HepG2 (cell line): Measurements from ENCODE around the gene AKAP9. TPM values are rescaled to one million over a fixed set of nuclear protein-coding genes. Genes with fewer than 3 reads are reported as not detected.

Experiments used
- CCAR2 ChIP-seq: fragments of 200-400 bp; formaldehyde crosslinking; optimal IDR thresholded peaks from 2 replicates; pipeline ENCODE3; 2018; ENCODE audit warnings: low read depth, mild to moderate bottlenecking, low read length, moderate library complexity
- DPF2 ChIP-seq: sonication (generic); formaldehyde crosslinking; IDR thresholded peaks from 2 replicates; pipeline ENCODE4 v1.4.0; 2020; ENCODE audit warnings: mild to moderate bottlenecking, low read depth, missing genetic modification reagents, borderline replicate concordance
- ELF4 ChIP-seq: sonication (generic); formaldehyde crosslinking; IDR thresholded peaks from 2 replicates; pipeline ENCODE4 v1.5.0; 2020; ENCODE audit warnings: missing genetic modification reagents, mild to moderate bottlenecking, moderate library complexity, borderline replicate concordance
- FOXK2 ChIP-seq: fragments of 450-650 bp; IDR thresholded peaks from 2 replicates; pipeline ENCODE4 v1.6.1; 2016
- HNRNPLL ChIP-seq: fragments of 200-400 bp; formaldehyde crosslinking; IDR thresholded peaks from 2 replicates; pipeline ENCODE4 v1.6.1; 2017; ENCODE audit warnings: mild to moderate bottlenecking, low read depth, low read length; ENCODE audit not compliant: poor library complexity, severe bottlenecking
- KAT8 ChIP-seq: IDR thresholded peaks from 2 replicates; pipeline ENCODE4 v1.6.1; 2016; ENCODE audit warnings: missing genetic modification reagents, missing compliant biosample characterization
- KDM1A ChIP-seq: IDR thresholded peaks from 2 replicates; pipeline ENCODE4 v1.6.1; 2016; ENCODE audit warnings: missing compliant biosample characterization
- MEIS1 ChIP-seq: sonication (generic); formaldehyde crosslinking; IDR thresholded peaks from 2 replicates; pipeline ENCODE4 v1.9.0; 2021; ENCODE audit warnings: mild to moderate bottlenecking, missing genetic modification reagents, moderate library complexity, borderline replicate concordance
- NCOA5 ChIP-seq: sonication (generic); formaldehyde crosslinking; IDR thresholded peaks from 2 replicates; pipeline ENCODE4 v1.4.0; 2020; ENCODE audit warnings: missing genetic modification reagents
- NR1H2 ChIP-seq: sonication (generic); formaldehyde crosslinking; IDR thresholded peaks from 2 replicates; pipeline ENCODE4 v1.8.1; 2022; ENCODE audit warnings: low read depth, missing genetic modification reagents, borderline replicate concordance
- ONECUT2 ChIP-seq: sonication (generic); formaldehyde crosslinking; IDR thresholded peaks from 2 replicates; pipeline ENCODE4 v1.4.0; 2020; ENCODE audit warnings: missing genetic modification reagents
- PHF8 ChIP-seq: sonication (generic); formaldehyde crosslinking; IDR thresholded peaks from 2 replicates; pipeline ENCODE4 v1.5.0; 2020; ENCODE audit warnings: missing genetic modification reagents
- RNF219 ChIP-seq: sonication (generic); formaldehyde crosslinking; IDR thresholded peaks from 2 replicates; pipeline ENCODE4 v1.5.0; 2020; ENCODE audit warnings: mild to moderate bottlenecking, missing genetic modification reagents
- SYNCRIP ChIP-seq: fragments of 200-400 bp; formaldehyde crosslinking; IDR thresholded peaks from 2 replicates; pipeline ENCODE4 v1.6.1; 2018; ENCODE audit warnings: mild to moderate bottlenecking, low read depth, low read length; ENCODE audit not compliant: insufficient read depth
- TEAD3 ChIP-seq: optimal IDR thresholded peaks from 2 replicates; pipeline ENCODE3; 2016; ENCODE audit warnings: borderline replicate concordance
- ZBTB39 ChIP-seq: sonication (generic); formaldehyde crosslinking; IDR thresholded peaks from 2 replicates; pipeline ENCODE4 v1.5.0; 2020; ENCODE audit warnings: missing genetic modification reagents
- ZFP82 ChIP-seq: sonication (generic); formaldehyde crosslinking; IDR thresholded peaks from 2 replicates; pipeline ENCODE4 v1.5.1; 2020; ENCODE audit warnings: mild to moderate bottlenecking, missing genetic modification reagents, borderline replicate concordance
- ZNF264 ChIP-seq: sonication (generic); formaldehyde crosslinking; IDR thresholded peaks from 2 replicates; pipeline ENCODE4 v1.4.0; 2020; ENCODE audit warnings: missing genetic modification reagents
- ZNF484 ChIP-seq: sonication (generic); formaldehyde crosslinking; IDR thresholded peaks from 2 replicates; pipeline ENCODE4 v1.5.1; 2020; ENCODE audit warnings: mild to moderate bottlenecking, low read depth, missing genetic modification reagents, borderline replicate concordance
- ZNF678 ChIP-seq: sonication (generic); formaldehyde crosslinking; IDR thresholded peaks from 2 replicates; pipeline ENCODE4 v1.4.0; 2020; ENCODE audit warnings: mild to moderate bottlenecking, missing genetic modification reagents
- ZNF746 ChIP-seq: sonication (generic); formaldehyde crosslinking; IDR thresholded peaks from 2 replicates; pipeline ENCODE4 v1.8.0; 2022; ENCODE audit warnings: mild to moderate bottlenecking, missing genetic modification reagents
- polyA plus RNA-seq, 8 experiments: library from polyadenylated mRNA; depleted of rRNA in 3 of 8; stranded (reverse) in 7 of 8; unstranded in 1 of 8; fragments of >200 nt; fragmentation: Illumina TruSeq in 4 of 8; extraction: Trizol in 4 of 8; gene quantifications; 2 replicates each; pipeline versions ENCODE4 v1.2.1 to v1.2.3, GENCODE V29; 2011 to 2016; ENCODE audit warnings: low read depth in 4 of 8, missing spikeins in 1 of 8, mixed read lengths in 1 of 8; ENCODE audit not compliant: insufficient read depth in 1 of 8
- total RNA-seq, 5 experiments: library from RNA; depleted of rRNA; stranded (reverse); fragments of >200 nt; fragmentation: Illumina TruSeq; extraction: Trizol; gene quantifications; 2 replicates each; pipeline ENCODE4 v1.2.3, GENCODE V29; 2016; ENCODE audit warnings: low read depth in 1 of 5
- TF ChIP-seq, protein P1 (sequence below): IDR thresholded peaks from 2 replicates; pipeline ENCODE4 v1.6.1; 2016; ENCODE audit warnings: mild to moderate bottlenecking, missing biosample characterization, missing genetic modification reagents
- TF ChIP-seq, protein P2 (sequence below): sonication (generic); formaldehyde crosslinking; IDR thresholded peaks from 2 replicates; pipeline ENCODE4 v1.4.0; 2020; ENCODE audit warnings: missing genetic modification reagents
- TF ChIP-seq, protein P3 (sequence below): sonication (generic); formaldehyde crosslinking; IDR thresholded peaks from 2 replicates; pipeline ENCODE4 v1.4.0; 2020; ENCODE audit warnings: missing genetic modification reagents

AKAP9 gene
- total and polyA plus RNA-seq, 2 of the 13 experiments (the other 11 are each of a cell fraction or from before 2014, with no cell fraction given), result 27.6 to 33.1 TPM

- TF ChIP-seq HNRNPLL (peak; percentile 24), MEIS1 (0 out of 2 replicates have a peak, but pooled peaks have one; percentile 20), ELF4 (CRISPR knock-in tag) (no peak), TEAD3 (CRISPR knock-in tag) (peak; percentile 92), RNF219 (CRISPR knock-in tag) (no peak), ZNF678 (CRISPR knock-in tag) (no peak), FOXK2 (0 out of 2 replicates have a peak, but pooled peaks have one; percentile 28), ZNF264 (peak; percentile 78; the same call in 1 of the 2 replicates), SYNCRIP (no peak), ZNF484 (CRISPR knock-in tag) (no peak), CCAR2 (no peak), PHF8 (CRISPR knock-in tag) (no peak), NR1H2 (CRISPR knock-in tag) (no peak), KAT8 (0 out of 2 replicates have a peak, but pooled peaks have one; percentile 42), NCOA5 (no peak), ZFP82 (no peak), ZNF746 (CRISPR knock-in tag) (no peak), ZBTB39 (CRISPR knock-in tag) (no peak), DPF2 (CRISPR knock-in tag) (peak; percentile 88), ONECUT2 (peak; percentile 21; the same call in 1 of the 2 replicates), KDM1A (CRISPR knock-in tag) (0 out of 2 replicates have a peak, but pooled peaks have one; percentile 42)
- TF ChIP-seq, protein P1, sequence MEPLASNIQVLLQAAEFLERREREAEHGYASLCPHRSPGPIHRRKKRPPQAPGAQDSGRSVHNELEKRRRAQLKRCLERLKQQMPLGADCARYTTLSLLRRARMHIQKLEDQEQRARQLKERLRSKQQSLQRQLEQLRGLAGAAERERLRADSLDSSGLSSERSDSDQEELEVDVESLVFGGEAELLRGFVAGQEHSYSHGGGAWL (CRISPR knock-in tag), result no peak
- TF ChIP-seq, protein P2, sequence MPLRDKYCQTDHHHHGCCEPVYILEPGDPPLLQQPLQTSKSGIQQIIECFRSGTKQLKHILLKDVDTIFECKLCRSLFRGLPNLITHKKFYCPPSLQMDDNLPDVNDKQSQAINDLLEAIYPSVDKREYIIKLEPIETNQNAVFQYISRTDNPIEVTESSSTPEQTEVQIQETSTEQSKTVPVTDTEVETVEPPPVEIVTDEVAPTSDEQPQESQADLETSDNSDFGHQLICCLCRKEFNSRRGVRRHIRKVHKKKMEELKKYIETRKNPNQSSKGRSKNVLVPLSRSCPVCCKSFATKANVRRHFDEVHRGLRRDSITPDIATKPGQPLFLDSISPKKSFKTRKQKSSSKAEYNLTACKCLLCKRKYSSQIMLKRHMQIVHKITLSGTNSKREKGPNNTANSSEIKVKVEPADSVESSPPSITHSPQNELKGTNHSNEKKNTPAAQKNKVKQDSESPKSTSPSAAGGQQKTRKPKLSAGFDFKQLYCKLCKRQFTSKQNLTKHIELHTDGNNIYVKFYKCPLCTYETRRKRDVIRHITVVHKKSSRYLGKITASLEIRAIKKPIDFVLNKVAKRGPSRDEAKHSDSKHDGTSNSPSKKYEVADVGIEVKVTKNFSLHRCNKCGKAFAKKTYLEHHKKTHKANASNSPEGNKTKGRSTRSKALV (CRISPR knock-in tag), result peak; percentile 44; the same call in 1 of the 2 replicates
- TF ChIP-seq, protein P3, sequence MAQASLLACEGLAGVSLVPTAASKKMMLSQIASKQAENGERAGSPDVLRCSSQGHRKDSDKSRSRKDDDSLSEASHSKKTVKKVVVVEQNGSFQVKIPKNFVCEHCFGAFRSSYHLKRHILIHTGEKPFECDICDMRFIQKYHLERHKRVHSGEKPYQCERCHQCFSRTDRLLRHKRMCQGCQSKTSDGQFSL (CRISPR knock-in tag), result no peak
Measured at GRCh38 chr7:92042056-92042737, 101.5 kb downstream of the AKAP9 start (continued).
